ENCODE data around the gene CCDC142. TPM values are rescaled to one million over a fixed set of nuclear protein-coding genes. Genes with fewer than 3 reads are reported as not detected.

CCDC142 gene
- total and polyA plus RNA-seq, 10 of the 15 experiments (the other 5 are each of a cell fraction or from before 2014, with no cell fraction given) = 0.93 to 16.9 (median 9.0) TPM

GRCh38 chr2:74530239-74531187, 47.7 kb upstream of the CCDC142 start (continued):
- no peak for TF ChIP-seq ATF3 (IDR thresholded peaks at IDR 0.05; ENCODE audit: borderline replicate concordance, extremely low read depth, low read depth, low read length)
- TF ChIP-seq, protein P1, sequence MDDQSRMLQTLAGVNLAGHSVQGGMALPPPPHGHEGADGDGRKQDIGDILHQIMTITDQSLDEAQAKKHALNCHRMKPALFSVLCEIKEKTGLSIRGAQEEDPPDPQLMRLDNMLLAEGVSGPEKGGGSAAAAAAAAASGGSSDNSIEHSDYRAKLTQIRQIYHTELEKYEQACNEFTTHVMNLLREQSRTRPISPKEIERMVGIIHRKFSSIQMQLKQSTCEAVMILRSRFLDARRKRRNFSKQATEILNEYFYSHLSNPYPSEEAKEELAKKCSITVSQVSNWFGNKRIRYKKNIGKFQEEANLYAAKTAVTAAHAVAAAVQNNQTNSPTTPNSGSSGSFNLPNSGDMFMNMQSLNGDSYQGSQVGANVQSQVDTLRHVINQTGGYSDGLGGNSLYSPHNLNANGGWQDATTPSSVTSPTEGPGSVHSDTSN (IDR thresholded peaks at IDR 0.05; ENCODE audit: insufficient replicate concordance, low read depth, low read length) = no peak
- TF ChIP-seq ZNF687 (IDR thresholded peaks at IDR 0.05) = no peak
- TF ChIP-seq KAT2A (conservative IDR thresholded peaks at IDR 0.05; ENCODE audit: control insufficient read depth, low read depth, low read length) = no peak
- no peak for TF ChIP-seq SMAD5 (IDR thresholded peaks at IDR 0.05; ENCODE audit: low read depth)
- TF ChIP-seq SMARCA5 (IDR thresholded peaks at IDR 0.05) = 0 out of 2 replicates have a peak, but pooled peaks have one; percentile 47
- TF ChIP-seq HDAC2 (IDR thresholded peaks at IDR 0.05) = no peak
- TF ChIP-seq SIX5 (IDR thresholded peaks at IDR 0.05; ENCODE audit: low read depth, low read length, severe bottlenecking) = no peak
- no peak for TF ChIP-seq TCF7 (IDR thresholded peaks at IDR 0.05; ENCODE audit: borderline replicate concordance)
- no peak; a peak in 1 of 4 replicates for TF ChIP-seq BHLHE40 (IDR thresholded peaks at IDR 0.05; ENCODE audit: borderline replicate concordance in 1 of 2, low read depth in 2 of 2, low read length in 1 of 2)
- TF ChIP-seq ZNF384 (IDR thresholded peaks at IDR 0.05; ENCODE audit: borderline replicate concordance, low read depth, low read length) = no peak
- TF ChIP-seq, protein P2, sequence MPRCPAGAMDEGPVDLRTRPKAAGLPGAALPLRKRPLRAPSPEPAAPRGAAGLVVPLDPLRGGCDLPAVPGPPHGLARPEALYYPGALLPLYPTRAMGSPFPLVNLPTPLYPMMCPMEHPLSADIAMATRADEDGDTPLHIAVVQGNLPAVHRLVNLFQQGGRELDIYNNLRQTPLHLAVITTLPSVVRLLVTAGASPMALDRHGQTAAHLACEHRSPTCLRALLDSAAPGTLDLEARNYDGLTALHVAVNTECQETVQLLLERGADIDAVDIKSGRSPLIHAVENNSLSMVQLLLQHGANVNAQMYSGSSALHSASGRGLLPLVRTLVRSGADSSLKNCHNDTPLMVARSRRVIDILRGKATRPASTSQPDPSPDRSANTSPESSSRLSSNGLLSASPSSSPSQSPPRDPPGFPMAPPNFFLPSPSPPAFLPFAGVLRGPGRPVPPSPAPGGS (IDR thresholded peaks at IDR 0.05; ENCODE audit: borderline replicate concordance, insufficient read depth, low read depth, low read length, poor library complexity, severe bottlenecking) = no peak
- no peak for TF ChIP-seq MEF2A (IDR thresholded peaks at IDR 0.05; ENCODE audit: insufficient read depth, low read depth, low read length)
- TF ChIP-seq ZBTB33 (IDR thresholded peaks at IDR 0.05) = no peak
- no peak for TF ChIP-seq MTA2 (IDR thresholded peaks at IDR 0.05; ENCODE audit: low read depth)
- peak; percentile 76; the same call in 1 of the 2 replicates for TF ChIP-seq HDGF (IDR thresholded peaks at IDR 0.05)
- TF ChIP-seq, protein P3, sequence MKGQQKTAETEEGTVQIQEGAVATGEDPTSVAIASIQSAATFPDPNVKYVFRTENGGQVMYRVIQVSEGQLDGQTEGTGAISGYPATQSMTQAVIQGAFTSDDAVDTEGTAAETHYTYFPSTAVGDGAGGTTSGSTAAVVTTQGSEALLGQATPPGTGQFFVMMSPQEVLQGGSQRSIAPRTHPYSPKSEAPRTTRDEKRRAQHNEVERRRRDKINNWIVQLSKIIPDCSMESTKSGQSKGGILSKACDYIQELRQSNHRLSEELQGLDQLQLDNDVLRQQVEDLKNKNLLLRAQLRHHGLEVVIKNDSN (IDR thresholded peaks at IDR 0.05; ENCODE audit: borderline replicate concordance, extremely low read length, insufficient read depth, low read depth, low read length) = no peak

Measured in GM12878 (cell line).